ENCODE measurements around the gene REXO1. TPM values are rescaled to one million over a fixed set of nuclear protein-coding genes. Genes with fewer than 3 reads are reported as not detected.

The REXO1 gene
- total and polyA plus RNA-seq, 9 of the 15 experiments (the other 6 are each of a cell fraction or from before 2014, with no cell fraction given), result 0.04 to 63.3 (median 15.8) TPM

DNA sequence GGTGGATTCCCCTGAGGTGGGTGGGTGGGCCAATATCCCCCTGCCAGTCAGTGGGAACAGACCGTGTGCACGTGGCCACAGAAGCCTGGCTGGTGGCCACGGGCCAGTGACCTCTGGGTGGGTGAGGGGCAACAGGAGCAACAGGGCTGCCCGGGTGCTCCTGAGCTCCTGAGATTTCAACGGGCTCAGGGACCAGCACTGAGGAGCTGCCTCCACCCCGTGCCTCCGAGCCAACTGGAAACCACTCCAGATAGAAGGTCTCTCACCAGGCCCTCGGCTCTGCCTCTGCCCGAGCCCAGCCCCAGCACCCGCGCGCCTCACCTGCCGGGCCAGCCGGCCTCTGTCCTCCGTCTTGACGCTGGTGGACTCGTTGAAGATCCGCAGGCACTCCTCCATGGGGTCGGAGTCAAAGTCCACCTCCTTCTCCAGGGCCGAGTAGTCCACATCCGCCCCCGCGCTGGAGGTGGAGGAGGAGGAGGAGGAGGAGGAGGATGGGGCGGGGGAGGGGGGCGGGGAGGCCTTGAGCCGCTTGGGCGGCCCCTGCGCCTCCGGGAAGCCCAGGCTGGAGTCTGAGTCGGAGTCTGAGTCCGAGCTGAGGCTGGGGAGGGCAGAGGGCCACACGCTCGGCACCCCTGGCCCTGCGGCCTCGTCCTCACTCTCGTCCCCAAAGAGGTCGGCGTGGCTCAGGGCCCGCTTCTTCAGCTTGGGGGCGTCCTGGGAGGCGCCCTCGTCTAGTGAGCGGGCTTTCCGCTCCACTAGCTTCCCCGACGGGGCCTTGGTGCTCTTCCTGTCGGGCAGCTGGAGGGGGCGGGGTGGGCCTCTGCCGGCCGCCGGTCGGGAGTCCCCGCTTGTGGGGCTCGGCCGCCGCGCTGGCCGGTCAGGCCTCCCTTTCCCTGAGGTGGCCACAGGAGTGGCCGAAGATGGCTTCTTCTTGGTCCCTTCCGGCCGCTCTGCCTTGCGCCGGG is 21.4 kb downstream of the REXO1 start (continued):
- TF ChIP-seq HMBOX1 (IDR thresholded peaks at IDR 0.05) (no peak), TAF1 (IDR thresholded peaks at IDR 0.05; ENCODE audit: control insufficient read depth, extremely low read depth, insufficient read depth, low read length, severe bottlenecking) (peak; percentile 29), SMAD4 (CRISPR knock-in tag; conservative IDR thresholded peaks at IDR 0.05) (peak; percentile 53), TOE1 (IDR thresholded peaks at IDR 0.05; ENCODE audit: borderline replicate concordance) (no peak), TOE1 (CRISPR knock-in tag; IDR thresholded peaks at IDR 0.05; ENCODE audit: borderline replicate concordance, low read depth) (no peak), PKNOX1 (IDR thresholded peaks at IDR 0.05) (no peak), MAZ (CRISPR knock-in tag; conservative IDR thresholded peaks at IDR 0.05 in 1 of 2, IDR thresholded peaks at IDR 0.05 in 1 of 2) (peak; percentile 24 to 30; a peak in 3 of 4 replicates), MTA3 (IDR thresholded peaks at IDR 0.05; ENCODE audit: borderline replicate concordance) (peak; percentile 41), MTA1 (IDR thresholded peaks at IDR 0.05; ENCODE audit: borderline replicate concordance) (0 out of 2 replicates have a peak, but pooled peaks have one; percentile 2), POLR2A (conservative IDR thresholded peaks at IDR 0.05) (peak; percentile 60; the same call in 1 of the 2 replicates), FIP1L1 (IDR thresholded peaks at IDR 0.05; ENCODE audit: low read depth, low read length, poor library complexity, severe bottlenecking) (peak; percentile 33), CXXC5 (CRISPR knock-in tag; IDR thresholded peaks at IDR 0.05) (peak; percentile 55), EGR1 (conservative IDR thresholded peaks at IDR 0.05) (peak; percentile 97), CCNT2 (IDR thresholded peaks at IDR 0.05; ENCODE audit: borderline replicate concordance, extremely low read depth, insufficient read length, low read depth, low read length) (peak; percentile 29), EP400 (IDR thresholded peaks at IDR 0.05) (peak; percentile 52; the same call in 1 of the 2 replicates), MYC (IDR thresholded peaks at IDR 0.05; ENCODE audit: low read depth, low read length) (no peak), MYC (CRISPR knock-in tag; IDR thresholded peaks at IDR 0.05; ENCODE audit: borderline replicate concordance, low read depth) (0 out of 2 replicates have a peak, but pooled peaks have one; percentile 22), ZNF239 (CRISPR knock-in tag; IDR thresholded peaks at IDR 0.05) (no peak), ZFX (CRISPR knock-in tag; IDR thresholded peaks at IDR 0.05) (peak; percentile 47; the same call in 1 of the 2 replicates), SRF (CRISPR knock-in tag; IDR thresholded peaks at IDR 0.05) (0 out of 4 replicates have a peak, but pooled peaks of 1 of the 2 experiments have one; percentile 25)
- TF ChIP-seq, protein P1, sequence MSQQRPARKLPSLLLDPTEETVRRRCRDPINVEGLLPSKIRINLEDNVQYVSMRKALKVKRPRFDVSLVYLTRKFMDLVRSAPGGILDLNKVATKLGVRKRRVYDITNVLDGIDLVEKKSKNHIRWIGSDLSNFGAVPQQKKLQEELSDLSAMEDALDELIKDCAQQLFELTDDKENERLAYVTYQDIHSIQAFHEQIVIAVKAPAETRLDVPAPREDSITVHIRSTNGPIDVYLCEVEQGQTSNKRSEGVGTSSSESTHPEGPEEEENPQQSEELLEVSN (IDR thresholded peaks at IDR 0.05; ENCODE audit: borderline replicate concordance in 1 of 2, extremely low read depth in 1 of 2, insufficient read depth in 1 of 2, insufficient read length in 1 of 2, low read depth in 1 of 2, low read length in 1 of 2, poor library complexity in 1 of 2, severe bottlenecking in 1 of 2), result peak; percentile 4 to 56
- TF ChIP-seq, protein P2, sequence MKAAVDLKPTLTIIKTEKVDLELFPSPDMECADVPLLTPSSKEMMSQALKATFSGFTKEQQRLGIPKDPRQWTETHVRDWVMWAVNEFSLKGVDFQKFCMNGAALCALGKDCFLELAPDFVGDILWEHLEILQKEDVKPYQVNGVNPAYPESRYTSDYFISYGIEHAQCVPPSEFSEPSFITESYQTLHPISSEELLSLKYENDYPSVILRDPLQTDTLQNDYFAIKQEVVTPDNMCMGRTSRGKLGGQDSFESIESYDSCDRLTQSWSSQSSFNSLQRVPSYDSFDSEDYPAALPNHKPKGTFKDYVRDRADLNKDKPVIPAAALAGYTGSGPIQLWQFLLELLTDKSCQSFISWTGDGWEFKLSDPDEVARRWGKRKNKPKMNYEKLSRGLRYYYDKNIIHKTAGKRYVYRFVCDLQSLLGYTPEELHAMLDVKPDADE (conservative IDR thresholded peaks at IDR 0.05; ENCODE audit: control insufficient read depth, low read depth, low read length), result peak; percentile 50; the same call in 1 of the 2 replicates

All from K562 (cell line).